ENCODE data around the gene MARCKSL1.

- TF ChIP-seq, protein P1, sequence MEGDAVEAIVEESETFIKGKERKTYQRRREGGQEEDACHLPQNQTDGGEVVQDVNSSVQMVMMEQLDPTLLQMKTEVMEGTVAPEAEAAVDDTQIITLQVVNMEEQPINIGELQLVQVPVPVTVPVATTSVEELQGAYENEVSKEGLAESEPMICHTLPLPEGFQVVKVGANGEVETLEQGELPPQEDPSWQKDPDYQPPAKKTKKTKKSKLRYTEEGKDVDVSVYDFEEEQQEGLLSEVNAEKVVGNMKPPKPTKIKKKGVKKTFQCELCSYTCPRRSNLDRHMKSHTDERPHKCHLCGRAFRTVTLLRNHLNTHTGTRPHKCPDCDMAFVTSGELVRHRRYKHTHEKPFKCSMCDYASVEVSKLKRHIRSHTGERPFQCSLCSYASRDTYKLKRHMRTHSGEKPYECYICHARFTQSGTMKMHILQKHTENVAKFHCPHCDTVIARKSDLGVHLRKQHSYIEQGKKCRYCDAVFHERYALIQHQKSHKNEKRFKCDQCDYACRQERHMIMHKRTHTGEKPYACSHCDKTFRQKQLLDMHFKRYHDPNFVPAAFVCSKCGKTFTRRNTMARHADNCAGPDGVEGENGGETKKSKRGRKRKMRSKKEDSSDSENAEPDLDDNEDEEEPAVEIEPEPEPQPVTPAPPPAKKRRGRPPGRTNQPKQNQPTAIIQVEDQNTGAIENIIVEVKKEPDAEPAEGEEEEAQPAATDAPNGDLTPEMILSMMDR (conservative IDR thresholded peaks at IDR 0.05; ENCODE audit: low read depth, low read length) = no peak
- no peak for TF ChIP-seq EZH2 (IDR thresholded peaks at IDR 0.05; ENCODE audit: borderline replicate concordance, low read depth, low read length, poor library complexity, severe bottlenecking)
These were observed 8.8 kb downstream of the MARCKSL1 start for GRCh38 chr1:32327204-32327603.
